K562 (cell line): ENCODE results near the gene ZNF672. TPM values are rescaled to one million over a fixed set of nuclear protein-coding genes. Genes with fewer than 3 reads are reported as not detected.

ENCODE experiments used
- FOXK2 ChIP-seq, 2 experiments: fragments of 450-650 bp; IDR thresholded peaks in 1 of 2; conservative IDR thresholded peaks in 1 of 2; 2 replicates each; pipeline ENCODE4 v1.6.1; 2016; ENCODE audit warnings: low read depth in 2 of 2, mild to moderate bottlenecking in 1 of 2
- GTF3C2 ChIP-seq: IDR thresholded peaks from 3 replicates; pipeline ENCODE4 v1.6.1; 2011; ENCODE audit warnings: borderline replicate concordance, mild to moderate bottlenecking, moderate library complexity; ENCODE audit not compliant: insufficient read length; ENCODE audit errors: extremely low read depth
- JUN ChIP-seq, 2 experiments: sonication (generic) in 1 of 2; formaldehyde crosslinking in 1 of 2; IDR thresholded peaks; 2 replicates each; pipeline versions ENCODE4 v1.6.1 to v1.8.0; 2012 to 2022; ENCODE audit warnings: borderline replicate concordance in 2 of 2, mild to moderate bottlenecking in 2 of 2, improper control_type of control experiment in 1 of 2, low read depth in 1 of 2, low read length in 1 of 2, missing genetic modification reagents in 1 of 2
- MXI1 ChIP-seq: IDR thresholded peaks from 2 replicates; pipeline ENCODE4 v1.6.1; 2011; ENCODE audit warnings: low read depth, mild to moderate bottlenecking, improper control_type of control experiment, low read length
- NCOR1 ChIP-seq: fragments of 450-650 bp; IDR thresholded peaks from 2 replicates; pipeline ENCODE4 v1.6.1; 2016; ENCODE audit warnings: mild to moderate bottlenecking, moderate library complexity
- POLR3A ChIP-seq: IDR thresholded peaks from 2 replicates; pipeline ENCODE4 v1.6.1; 2011; ENCODE audit warnings: borderline replicate concordance, mild to moderate bottlenecking, moderate library complexity; ENCODE audit not compliant: insufficient read length, insufficient read depth; ENCODE audit errors: extremely low read depth
- RBM15 ChIP-seq: fragments of 200-400 bp; formaldehyde crosslinking; IDR thresholded peaks from 2 replicates; pipeline ENCODE4 v1.6.1; 2018; ENCODE audit warnings: mild to moderate bottlenecking, low read length, moderate library complexity; ENCODE audit not compliant: insufficient read depth
- RNF2 ChIP-seq: sonication (generic); IDR thresholded peaks from 2 replicates; pipeline ENCODE4 v1.6.1; 2016
- SAFB ChIP-seq: fragments of 200-400 bp; formaldehyde crosslinking; IDR thresholded peaks from 2 replicates; pipeline ENCODE4 v1.6.1; 2017; ENCODE audit warnings: low read depth, low read length, borderline replicate concordance
- SLC30A9 ChIP-seq: fragments of 250-450 bp; sonication (Bioruptor Pico); IDR thresholded peaks from 2 replicates; pipeline ENCODE4 v1.8.0; 2022; ENCODE audit warnings: mild to moderate bottlenecking, moderate library complexity
- XRCC3 ChIP-seq: fragments of 450-650 bp; IDR thresholded peaks from 2 replicates; pipeline ENCODE4 v1.6.1; 2017; ENCODE audit warnings: mild to moderate bottlenecking, moderate library complexity
- ZBTB2 ChIP-seq: fragments of 450-650 bp; IDR thresholded peaks from 2 replicates; pipeline ENCODE4 v1.6.1; 2016; ENCODE audit warnings: antibody characterized with exemption
- ZNF140 ChIP-seq: fragments of 250-450 bp; sonication (Bioruptor Pico); IDR thresholded peaks from 2 replicates; pipeline ENCODE4 v1.8.0; 2021; ENCODE audit warnings: moderate library complexity, mild to moderate bottlenecking, inconsistent platforms
- ZNF263 ChIP-seq: sonication (generic); formaldehyde crosslinking; IDR thresholded peaks from 2 replicates; pipeline ENCODE4 v1.8.0; 2022; ENCODE audit warnings: mild to moderate bottlenecking, missing genetic modification reagents, borderline replicate concordance
- ZNF551 ChIP-seq: fragments of 250-450 bp; sonication (Bioruptor Pico); IDR thresholded peaks from 2 replicates; pipeline ENCODE4 v1.5.0; 2021; ENCODE audit warnings: mild to moderate bottlenecking, moderate library complexity
- ZNF655 ChIP-seq: fragments of 250-450 bp; sonication (Bioruptor Pico); IDR thresholded peaks from 2 replicates; pipeline ENCODE4 v1.5.0; 2021
- polyA plus RNA-seq, 8 experiments: library from polyadenylated mRNA; depleted of rRNA in 4 of 8; stranded (reverse) in 5 of 8; unstranded in 3 of 8; fragments of >200 nt; fragmentation: Nextera tagmentation in 2 of 8; fragmentation: Illumina TruSeq in 1 of 8; extraction: Ambion mirVana in 2 of 8; extraction: Trizol in 1 of 8; gene quantifications; 2 replicates each; pipeline versions ENCODE4 v1.2.1 to v1.2.3, GENCODE V29; 2011 to 2014; ENCODE audit warnings: inconsistent platforms in 1 of 8, missing spikeins in 1 of 8
- total RNA-seq, 7 experiments: library from RNA; depleted of rRNA in 6 of 7; stranded (reverse); fragments of >200 nt in 6 of 7; fragmentation: Illumina TruSeq in 2 of 7; extraction: Trizol in 2 of 7; gene quantifications; 2 replicates each; pipeline versions ENCODE4 v1.2.1 to v1.2.3, GENCODE V29; 2011 to 2021; ENCODE audit warnings: low replicate concordance in 1 of 7
- TF ChIP-seq, protein P1 (sequence below): fragments of 250-450 bp; sonication (Bioruptor Pico); IDR thresholded peaks from 2 replicates; pipeline ENCODE4 v1.4.0; 2020
- TF ChIP-seq, protein P2 (sequence below): sonication (generic); formaldehyde crosslinking; IDR thresholded peaks from 2 replicates; pipeline ENCODE4 v1.8.0; 2022; ENCODE audit warnings: mild to moderate bottlenecking, missing genetic modification reagents
- TF ChIP-seq, protein P3 (sequence below): sonication (generic); formaldehyde crosslinking; IDR thresholded peaks from 2 replicates; pipeline ENCODE4 v1.8.1; 2023; ENCODE audit warnings: mild to moderate bottlenecking, missing genetic modification reagents

The ZNF672 gene
- total and polyA plus RNA-seq, 9 of the 15 experiments (the other 6 are each of a cell fraction or from before 2014, with no cell fraction given), result 1.9 to 57.9 (median 24.1) TPM

- TF ChIP-seq, protein P1, sequence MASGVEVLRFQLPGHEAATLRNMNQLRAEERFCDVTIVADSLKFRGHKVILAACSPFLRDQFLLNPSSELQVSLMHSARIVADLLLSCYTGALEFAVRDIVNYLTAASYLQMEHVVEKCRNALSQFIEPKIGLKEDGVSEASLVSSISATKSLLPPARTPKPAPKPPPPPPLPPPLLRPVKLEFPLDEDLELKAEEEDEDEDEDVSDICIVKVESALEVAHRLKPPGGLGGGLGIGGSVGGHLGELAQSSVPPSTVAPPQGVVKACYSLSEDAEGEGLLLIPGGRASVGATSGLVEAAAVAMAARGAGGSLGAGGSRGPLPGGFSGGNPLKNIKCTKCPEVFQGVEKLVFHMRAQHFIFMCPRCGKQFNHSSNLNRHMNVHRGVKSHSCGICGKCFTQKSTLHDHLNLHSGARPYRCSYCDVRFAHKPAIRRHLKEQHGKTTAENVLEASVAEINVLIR (CRISPR knock-in tag), result no peak
- TF ChIP-seq ZNF140 (CRISPR knock-in tag), result no peak
- no peak for TF ChIP-seq POLR3A
- TF ChIP-seq, protein P2, sequence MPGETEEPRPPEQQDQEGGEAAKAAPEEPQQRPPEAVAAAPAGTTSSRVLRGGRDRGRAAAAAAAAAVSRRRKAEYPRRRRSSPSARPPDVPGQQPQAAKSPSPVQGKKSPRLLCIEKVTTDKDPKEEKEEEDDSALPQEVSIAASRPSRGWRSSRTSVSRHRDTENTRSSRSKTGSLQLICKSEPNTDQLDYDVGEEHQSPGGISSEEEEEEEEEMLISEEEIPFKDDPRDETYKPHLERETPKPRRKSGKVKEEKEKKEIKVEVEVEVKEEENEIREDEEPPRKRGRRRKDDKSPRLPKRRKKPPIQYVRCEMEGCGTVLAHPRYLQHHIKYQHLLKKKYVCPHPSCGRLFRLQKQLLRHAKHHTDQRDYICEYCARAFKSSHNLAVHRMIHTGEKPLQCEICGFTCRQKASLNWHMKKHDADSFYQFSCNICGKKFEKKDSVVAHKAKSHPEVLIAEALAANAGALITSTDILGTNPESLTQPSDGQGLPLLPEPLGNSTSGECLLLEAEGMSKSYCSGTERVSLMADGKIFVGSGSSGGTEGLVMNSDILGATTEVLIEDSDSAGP (CRISPR knock-in tag), result no peak
- no peak for TF ChIP-seq RBM15
- no peak for TF ChIP-seq NCOR1
- no peak for TF ChIP-seq GTF3C2
- TF ChIP-seq ZNF551 (CRISPR knock-in tag), result no peak
- TF ChIP-seq, protein P3, sequence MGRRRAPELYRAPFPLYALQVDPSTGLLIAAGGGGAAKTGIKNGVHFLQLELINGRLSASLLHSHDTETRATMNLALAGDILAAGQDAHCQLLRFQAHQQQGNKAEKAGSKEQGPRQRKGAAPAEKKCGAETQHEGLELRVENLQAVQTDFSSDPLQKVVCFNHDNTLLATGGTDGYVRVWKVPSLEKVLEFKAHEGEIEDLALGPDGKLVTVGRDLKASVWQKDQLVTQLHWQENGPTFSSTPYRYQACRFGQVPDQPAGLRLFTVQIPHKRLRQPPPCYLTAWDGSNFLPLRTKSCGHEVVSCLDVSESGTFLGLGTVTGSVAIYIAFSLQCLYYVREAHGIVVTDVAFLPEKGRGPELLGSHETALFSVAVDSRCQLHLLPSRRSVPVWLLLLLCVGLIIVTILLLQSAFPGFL (CRISPR knock-in tag), result no peak
- 0 out of 2 replicates have a peak, but pooled peaks have one; percentile 44 for TF ChIP-seq ZBTB2
- TF ChIP-seq MXI1, result no peak
- no peak for TF ChIP-seq ZNF655
- no peak for TF ChIP-seq SAFB
- no peak for TF ChIP-seq JUN (IDR thresholded peaks at IDR 0.05; ENCODE audit: borderline replicate concordance, low read depth, low read length)
- TF ChIP-seq JUN (CRISPR knock-in tag; IDR thresholded peaks at IDR 0.05; ENCODE audit: borderline replicate concordance), result no peak
- no peak for TF ChIP-seq ZNF263 (CRISPR knock-in tag)
- TF ChIP-seq FOXK2 (conservative IDR thresholded peaks at IDR 0.05 in 1 of 2, IDR thresholded peaks at IDR 0.05 in 1 of 2; ENCODE audit: low read depth in 2 of 2), result peak; percentile 82 to 88; a peak in 3 of 4 replicates
- TF ChIP-seq XRCC3, result no peak
- TF ChIP-seq SLC30A9 (CRISPR knock-in tag), result no peak
- TF ChIP-seq RNF2, result no peak
Measured at GRCh38 chr1:248825573-248825908, 12.5 kb upstream of the ZNF672 start (continued).
